T47D (cell line): ENCODE data around the gene CFAP100.
A peak's percentile ranks its signal among the peaks of the same experiment; 100 is the strongest.

Experiments
- DNase-seq, 2 experiments: peaks; one replicate each; pipeline versions ENCODE4 v3.0.0 to v3.0.0-alpha.2; 2011 to 2012; ENCODE audit warnings: low read depth in 1 of 2, low spot score in 1 of 2
- JUND ChIP-seq: IDR thresholded peaks from 2 replicates; pipeline ENCODE4 v1.6.1; 2012; ENCODE audit warnings: low read depth
- in situ Hi-C: cut with HindIII; loops from 2 replicates; pipeline ENCODE4 v1.10.0; 2016; ENCODE audit warnings: low sequenced_read_pairs, low pct_unique_long_range_greater_than_20kb

Gene CFAP100

DNA sequence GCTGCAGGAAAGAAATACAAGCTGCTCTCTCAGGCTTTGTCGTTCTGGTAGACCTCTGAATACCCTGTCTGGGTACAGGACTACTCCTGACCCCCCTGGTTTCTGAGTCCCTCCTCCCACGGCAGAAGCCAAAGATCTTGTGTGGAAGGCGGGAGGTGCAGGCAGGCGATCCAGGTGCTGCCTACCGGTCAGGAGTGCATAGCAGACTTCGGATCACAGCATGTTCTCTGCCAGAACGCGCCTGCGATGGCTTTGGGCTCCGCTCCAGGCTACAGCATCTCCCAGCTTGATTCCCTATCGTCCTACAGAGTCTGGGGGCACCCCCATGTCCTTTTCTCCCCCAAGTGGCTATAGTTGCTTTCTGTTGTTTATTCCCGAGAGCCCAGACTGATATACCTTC lies 2.5 kb upstream of the CFAP100 start:
- in situ Hi-C loops = no loop called here
- no peak for TF ChIP-seq JUND
- no peak for DNase-seq

DNA sequence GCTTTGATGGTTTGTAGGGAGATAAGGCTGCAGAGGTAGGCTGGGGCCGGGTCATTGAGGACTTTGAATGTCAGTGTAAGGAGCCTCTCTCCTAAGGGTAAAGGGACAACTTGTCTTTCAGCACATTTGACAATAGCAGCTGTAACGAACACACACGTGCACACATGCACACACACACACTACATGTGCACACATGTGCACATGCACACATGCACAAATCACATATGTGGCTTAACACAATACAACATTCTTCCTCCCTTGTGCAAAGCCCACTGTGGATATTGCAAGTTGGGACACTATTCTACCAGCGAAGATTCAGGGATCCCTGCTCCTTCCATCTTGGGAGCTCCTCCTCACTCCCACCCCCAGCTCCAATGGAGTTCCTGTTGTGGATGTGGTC lies 1.1 kb upstream of the CFAP100 start:
- in situ Hi-C loops = no loop called here
- DNase-seq = no peak
- no peak for TF ChIP-seq JUND

DNA sequence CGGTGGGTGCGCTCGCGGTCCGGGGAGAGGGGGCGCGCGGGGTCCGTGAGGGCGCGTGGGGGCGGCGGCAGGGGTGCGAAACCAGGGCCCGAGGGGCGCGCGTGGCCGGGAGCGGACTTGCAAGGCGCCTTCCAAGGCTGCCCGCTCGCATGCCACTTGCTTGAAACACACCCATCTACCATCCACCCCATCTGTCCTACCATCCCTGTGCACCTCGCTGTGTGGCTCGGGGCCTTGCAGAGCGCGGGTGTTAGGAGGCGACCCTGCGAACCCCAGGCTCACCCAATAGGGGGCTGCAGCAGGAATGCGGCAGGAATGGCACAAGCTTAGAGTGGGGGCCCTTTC lies 240 bp downstream of the CFAP100 start:
- no peak for DNase-seq
- in situ Hi-C loops = no loop called here
- TF ChIP-seq JUND = no peak

DNA sequence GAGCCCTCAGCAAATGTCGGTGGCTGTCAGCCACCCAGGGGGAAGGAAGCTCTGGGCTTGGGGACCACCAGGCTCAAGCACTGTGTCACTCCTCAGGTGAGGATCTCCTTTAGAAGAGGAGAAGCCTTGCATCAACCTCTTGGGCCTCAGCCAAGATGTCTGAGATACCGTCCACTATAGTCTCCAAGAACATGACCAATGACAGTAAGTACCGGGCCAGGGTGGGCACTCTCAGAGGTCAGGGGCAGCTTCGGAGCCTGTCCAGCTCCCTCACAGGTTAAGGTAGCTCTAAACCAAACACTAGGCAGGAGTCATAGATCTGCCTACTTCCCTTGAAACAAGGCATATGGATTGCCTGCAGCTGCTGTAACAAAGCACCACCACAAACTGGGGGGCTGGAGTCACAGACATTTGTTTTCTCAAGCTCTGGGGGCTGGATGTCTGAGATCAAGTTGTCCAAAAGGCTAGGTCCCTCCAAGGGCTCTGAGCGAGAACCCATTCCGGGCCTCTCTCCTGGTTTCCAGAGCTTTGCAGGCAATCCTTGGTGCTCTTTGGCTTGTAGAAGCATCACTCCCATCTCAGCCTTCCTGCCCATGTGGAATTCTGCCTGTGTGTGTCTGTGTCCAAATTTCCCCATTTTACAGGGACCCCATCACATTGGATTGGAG lies 1.3 kb downstream of the CFAP100 start:
- no peak for TF ChIP-seq JUND

DNA sequence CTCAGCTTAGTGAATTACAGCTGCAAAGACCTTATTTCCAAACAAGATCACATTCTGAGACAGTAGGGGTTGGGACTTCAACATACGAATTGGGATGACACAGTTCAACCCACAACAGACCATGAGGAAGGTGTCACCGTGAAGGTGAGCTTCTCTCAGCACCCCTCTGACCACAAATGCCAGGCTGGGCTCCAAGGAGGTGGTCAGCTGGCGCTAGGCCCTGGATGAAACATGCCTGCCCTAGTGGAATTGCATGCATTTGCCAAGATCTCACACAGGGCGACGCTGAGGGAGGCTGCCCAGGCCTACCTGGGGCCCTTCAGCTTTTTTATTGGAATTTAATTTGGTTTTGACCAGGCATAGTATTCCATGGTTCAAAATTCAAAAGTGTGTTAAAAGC lies 1.8 kb downstream of the CFAP100 start:
- no peak for TF ChIP-seq JUND
- in situ Hi-C loops = no loop called here
- no peak for DNase-seq

More for the DNA sequence above, 1.3 kb downstream of the CFAP100 start:
- DNase-seq = no peak
- in situ Hi-C loops = no loop called here

DNA sequence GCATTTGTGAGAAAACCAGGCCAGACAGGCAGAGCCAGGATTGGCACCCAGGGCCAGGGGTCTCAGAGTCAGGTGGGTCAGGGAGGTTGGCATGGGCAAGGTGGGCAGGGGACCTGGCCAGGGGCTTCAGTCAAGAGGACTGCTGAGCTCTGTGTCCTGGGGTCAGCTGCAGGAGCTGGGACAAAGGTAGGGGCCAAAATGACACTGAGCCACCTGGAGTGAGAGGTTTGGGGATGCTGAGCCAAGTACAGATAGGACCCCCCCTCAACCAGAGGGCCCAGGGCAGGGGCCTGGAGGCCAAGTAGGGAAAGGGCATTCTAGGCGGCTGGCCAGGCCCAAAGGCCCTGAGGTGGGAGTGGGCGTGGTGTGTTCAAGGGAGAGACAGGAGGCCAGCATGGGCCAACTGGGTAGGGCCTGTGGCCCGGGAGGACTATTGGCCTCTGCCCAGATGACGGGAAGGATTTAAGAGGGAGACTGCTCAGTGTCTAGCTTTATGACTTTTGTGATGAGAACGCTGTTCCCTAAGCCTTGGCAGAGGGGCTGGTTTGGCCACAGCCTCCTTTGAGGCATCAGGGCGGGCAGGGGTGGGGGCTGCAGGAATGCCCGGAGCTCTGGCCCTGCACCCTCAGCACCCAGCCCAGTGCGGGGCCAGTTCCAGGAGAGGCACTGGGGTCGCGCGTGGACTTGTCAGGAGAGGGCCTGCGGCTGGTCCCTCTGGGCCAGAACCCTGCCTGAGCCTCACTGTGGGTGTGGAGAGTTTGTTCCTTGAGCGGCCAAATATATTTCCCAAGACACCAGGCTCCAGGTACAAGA lies 3.1 kb downstream of the CFAP100 start:
- in situ Hi-C loops = no loop called here
- DNase-seq = no peak
- TF ChIP-seq JUND = no peak

DNA sequence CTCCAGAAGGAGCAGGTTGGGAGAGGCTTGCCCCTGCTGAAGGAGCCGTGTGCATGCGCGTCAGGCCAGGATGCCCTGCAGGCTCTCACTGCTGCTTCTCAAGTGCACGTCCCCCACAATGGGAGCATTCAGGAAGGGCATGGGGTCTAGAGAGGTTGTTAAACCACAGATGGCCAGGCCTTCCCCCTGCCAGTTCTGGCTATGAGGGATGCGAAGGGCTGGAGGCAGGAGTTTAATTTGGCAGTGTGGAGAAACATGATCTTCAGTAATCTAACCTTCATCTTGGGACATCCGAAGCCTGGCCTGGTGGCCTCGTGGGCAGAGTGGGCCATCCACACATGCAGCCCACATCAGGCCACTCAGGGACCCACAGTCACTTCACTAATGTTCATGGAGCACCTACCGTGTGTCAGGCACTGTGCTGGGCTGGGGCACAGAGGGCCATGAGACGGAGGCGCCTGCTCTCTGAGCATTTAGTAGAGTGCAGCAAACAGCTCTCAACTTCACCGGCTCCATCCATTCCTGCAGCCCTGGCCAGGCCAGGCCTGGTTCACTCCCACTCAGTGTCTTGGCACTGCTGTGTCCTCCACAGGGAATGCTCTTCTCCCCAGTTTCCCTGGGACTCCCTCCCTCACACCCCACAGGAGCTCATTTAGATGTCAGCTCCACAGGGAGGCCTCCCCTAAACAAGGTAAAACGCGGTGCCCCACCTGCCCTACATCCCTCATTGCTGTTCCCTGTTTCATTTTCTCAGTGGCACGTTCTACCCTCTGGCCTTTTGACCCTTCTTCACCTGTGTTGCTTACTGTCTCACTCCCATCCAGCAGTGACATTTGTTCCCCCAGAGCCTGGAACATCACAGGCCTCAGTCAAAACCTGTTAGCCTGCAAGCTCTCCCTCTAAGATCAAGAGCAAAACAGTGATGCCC lies 4.0 kb downstream of the CFAP100 start:
- in situ Hi-C loops = no loop called here
- TF ChIP-seq JUND = no peak

DNA sequence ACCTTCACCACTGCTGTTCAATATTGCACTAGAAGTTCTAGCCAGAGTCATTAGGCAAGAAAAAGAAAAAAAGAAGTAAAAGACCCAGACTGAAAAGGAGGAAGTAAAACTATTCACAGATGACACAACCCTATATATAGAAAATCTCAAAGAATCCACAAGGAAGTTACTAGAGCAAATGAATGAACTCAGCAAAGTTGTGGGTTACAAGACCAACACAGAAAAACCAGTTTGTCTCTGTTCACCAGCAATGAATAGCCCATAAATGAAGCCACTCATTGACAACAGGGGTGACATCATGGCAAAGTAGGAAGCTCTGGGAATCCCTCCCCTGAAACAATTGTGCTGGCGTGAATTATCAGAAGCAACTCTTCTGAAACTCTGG lies 4.6 kb downstream of the CFAP100 start:
- in situ Hi-C loops = no loop called here
- TF ChIP-seq JUND = no peak
- peak; percentile 41 to 68 for DNase-seq

More for the DNA sequence above, 4.0 kb downstream of the CFAP100 start:
- DNase-seq = no peak

DNA sequence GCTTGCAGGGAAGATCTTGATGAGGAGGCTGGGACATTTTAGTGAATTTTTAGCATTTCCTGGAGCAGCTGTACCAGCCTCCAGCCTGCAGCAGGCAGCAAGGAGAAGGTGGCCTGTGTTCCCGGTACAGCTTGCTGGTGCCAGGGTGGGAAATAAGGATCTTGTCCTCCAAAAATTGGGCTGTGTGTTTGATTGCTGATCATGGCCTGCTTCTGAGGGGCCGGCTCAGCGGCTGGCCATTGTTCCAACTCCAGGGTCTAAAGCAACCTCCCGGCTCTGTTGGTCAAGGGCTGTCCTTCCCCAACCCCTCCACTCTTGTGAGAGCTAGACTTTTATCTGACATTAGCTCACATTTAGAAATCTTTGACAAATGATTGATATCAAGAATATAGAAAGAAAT lies 5.0 kb downstream of the CFAP100 start:
- in situ Hi-C loops = no loop called here
- TF ChIP-seq JUND = no peak
- DNase-seq = no peak

DNA sequence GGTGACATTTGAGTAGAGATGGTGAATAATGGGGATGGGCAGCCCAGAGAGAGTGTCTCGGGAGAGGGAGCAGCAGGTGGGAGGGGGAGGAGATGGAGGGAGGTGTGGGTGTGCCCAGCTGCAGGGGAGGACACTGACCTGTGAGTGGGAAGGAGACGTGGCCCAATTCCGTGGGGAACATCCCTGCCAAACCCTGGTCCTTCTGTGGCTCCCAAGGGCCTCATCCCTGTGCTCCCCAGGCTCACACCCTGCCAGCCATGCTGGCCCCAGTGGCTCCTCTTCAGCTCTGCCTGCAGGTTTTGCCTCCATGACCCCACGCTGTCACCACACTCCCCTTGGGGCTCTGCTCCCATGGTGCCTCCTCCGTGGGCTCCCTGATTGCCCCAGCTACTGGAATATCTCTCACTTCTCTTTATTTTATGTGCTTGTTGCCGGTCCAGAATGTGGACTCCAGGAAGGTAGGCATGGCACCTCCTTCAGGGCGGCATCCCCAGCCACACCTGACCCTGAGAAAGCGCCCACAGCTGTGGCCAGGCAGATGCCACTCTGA lies 7.0 kb downstream of the CFAP100 start:
- no peak for TF ChIP-seq JUND
- in situ Hi-C loops = no loop called here
- no peak for DNase-seq

DNA sequence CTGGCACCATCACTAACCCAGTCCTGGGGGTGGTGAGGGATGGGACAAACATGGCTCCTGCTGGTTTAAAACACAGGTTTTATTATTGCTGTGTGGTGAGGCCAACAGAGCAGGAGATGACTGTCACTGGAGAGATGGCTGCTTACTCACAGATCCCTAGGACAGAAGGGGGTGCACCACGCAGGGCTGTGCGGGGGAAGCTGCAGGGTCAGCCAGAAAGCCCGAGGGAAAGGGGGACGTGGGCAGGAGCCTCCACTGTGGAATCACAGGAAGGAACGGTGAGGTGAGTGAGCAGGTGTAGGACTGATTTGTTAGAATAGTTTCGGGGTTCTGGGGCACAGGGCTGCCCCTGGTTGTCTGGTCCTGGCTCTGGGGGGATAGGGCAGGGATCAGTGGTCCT lies 7.5 kb downstream of the CFAP100 start:
- in situ Hi-C loops = no loop called here
- no peak for TF ChIP-seq JUND
- no peak for DNase-seq

DNA sequence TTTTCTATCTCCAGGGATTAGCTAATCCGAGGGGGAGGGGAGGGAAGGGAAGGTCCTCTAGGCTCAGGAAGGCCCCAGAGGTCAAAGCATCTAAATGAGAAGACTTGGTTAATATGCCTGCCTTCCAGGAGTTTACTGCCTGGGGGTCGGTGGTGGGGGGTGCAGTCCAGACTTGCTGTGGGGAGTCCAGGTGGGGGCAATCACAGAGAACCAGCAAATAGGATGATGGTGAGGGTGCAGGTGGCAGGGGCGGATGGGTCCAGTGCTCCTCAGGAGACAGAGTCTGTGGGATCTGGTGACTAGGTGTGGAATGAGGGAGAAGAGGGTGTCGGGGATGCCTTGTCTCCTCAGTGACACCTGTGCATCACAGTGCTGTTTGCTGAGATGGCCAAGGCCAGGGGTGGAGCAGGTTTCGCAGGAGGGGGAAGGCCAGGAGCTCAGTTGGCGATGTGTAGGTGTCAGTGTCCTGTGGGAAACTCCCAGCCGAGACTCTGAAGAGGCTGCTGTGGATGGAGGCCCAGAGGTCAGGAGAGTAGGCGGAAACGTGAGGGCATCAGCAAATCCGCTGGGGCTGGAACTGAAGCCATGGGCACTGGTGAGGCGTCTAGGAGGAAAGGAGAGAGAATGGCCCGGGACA lies 8.1 kb downstream of the CFAP100 start:
- in situ Hi-C loops = no loop called here
- no peak for DNase-seq
- no peak for TF ChIP-seq JUND
